B cell (primary cell): ENCODE measurements around the gene RBM23. TPM values are rescaled to one million over a fixed set of nuclear protein-coding genes. Genes with fewer than 3 reads are reported as not detected.

ENCODE experiments used
- ATAC-seq: fragments of 200-7000 bp; cut with Tn5 transposase; one replicate; pipeline ENCODE4 v1.10.0; 2021; ENCODE audit warnings: low read depth, mild to moderate bottlenecking, moderate number of reproducible peaks, moderate library complexity
- CTCF ChIA-PET: fragments of 350-600 bp; sonication (Branson Sonifier 250); formaldehyde crosslinking; loops from one replicate; lab custom pipeline; 2021; ENCODE audit warnings: antibody characterized with exemption, inconsistent platforms; lab: Charles Lee
- POLR2A ChIA-PET: fragments of 350-600 bp; sonication (Branson Sonifier 250); formaldehyde crosslinking; loops from one replicate; lab custom pipeline; 2021; ENCODE audit warnings: antibody characterized with exemption; lab: Charles Lee
- DNase-seq: peaks from one replicate; pipeline ENCODE4 v3.0.0; 2013
- H2AFZ ChIP-seq: 2 replicates; pipeline ENCODE4 v1.6.1; 2012; ENCODE audit warnings: mild to moderate bottlenecking, low read depth, low read length; ENCODE audit not compliant: insufficient read depth, poor library complexity, severe bottlenecking
- H3K27ac ChIP-seq, 2 donors: 1 replicate in 1 of 2; 2 replicates in 1 of 2; pipeline ENCODE4 v1.5.1; 2012 to 2013; ENCODE audit warnings: low read length in 2 of 2, mild to moderate bottlenecking in 2 of 2, moderate library complexity in 1 of 2
- H3K27me3 ChIP-seq, 4 experiments: fragments of 200-600 bp in 1 of 4; sonication (generic) in 1 of 4; replicated peaks in 1 of 4; 1 replicate in 2 of 4; 2 replicates in 2 of 4; pipeline versions ENCODE4 v1.6.1 to v1.7.0; 2013 to 2016; ENCODE audit warnings: low read length in 3 of 4, mild to moderate bottlenecking in 2 of 4, mixed read lengths in 1 of 4, moderate library complexity in 1 of 4; ENCODE audit not compliant: insufficient read depth in 4 of 4, control insufficient read depth in 3 of 4; ENCODE audit errors: control extremely low read depth in 1 of 4
- H3K36me3 ChIP-seq, 2 experiments: replicated peaks in 1 of 2; 1 replicate in 1 of 2; 2 replicates in 1 of 2; pipeline versions ENCODE4 v1.6.1 to v1.7.1; 2013; ENCODE audit warnings: low read length in 1 of 2; ENCODE audit not compliant: insufficient read depth in 2 of 2, control insufficient read depth in 1 of 2; ENCODE audit errors: control extremely low read depth in 1 of 2, extremely low read depth in 1 of 2
- H3K4me1 ChIP-seq, 2 donors: fragments of 200-600 bp in 1 of 2; sonication (generic) in 1 of 2; 1 replicate in 1 of 2; 2 replicates in 1 of 2; pipeline versions ENCODE4 v1.5.1 to v1.6.1; 2013 to 2017; ENCODE audit warnings: low read length in 2 of 2; ENCODE audit not compliant: control insufficient read depth in 2 of 2, insufficient read depth in 2 of 2
- H3K4me2 ChIP-seq: replicated peaks from 2 replicates; pipeline ENCODE3; 2012; ENCODE audit warnings: mild to moderate bottlenecking, low read depth, low read length; ENCODE audit not compliant: poor library complexity, severe bottlenecking
- H3K4me3 ChIP-seq, 5 experiments: fragments of 200-600 bp in 1 of 5; sonication (generic) in 1 of 5; 1 replicate in 3 of 5; 2 replicates in 2 of 5; pipeline versions ENCODE4 v1.5.1 to v1.7.0; 2011 to 2016; ENCODE audit warnings: low read length in 4 of 5, mild to moderate bottlenecking in 4 of 5, low read depth in 2 of 5, control low read depth in 1 of 5, moderate library complexity in 1 of 5; ENCODE audit not compliant: insufficient read depth in 1 of 5; ENCODE audit errors: control extremely low read depth in 1 of 5, extremely low read depth in 1 of 5
- H3K79me2 ChIP-seq: fragments of 200-600 bp; sonication (generic); one replicate; pipeline ENCODE4 v1.6.0; 2016; ENCODE audit warnings: low read length; ENCODE audit not compliant: control insufficient read depth, insufficient read depth
- H3K9ac ChIP-seq: fragments of 200-600 bp; sonication (generic); 2 replicates; pipeline ENCODE4 v1.6.1; 2017; ENCODE audit warnings: mild to moderate bottlenecking, low read length, moderate library complexity
- H3K9me3 ChIP-seq, 3 donors: one replicate each; pipeline versions ENCODE4 v1.6.1 to v1.7.1; 2013; ENCODE audit warnings: low read length in 2 of 3; ENCODE audit not compliant: control insufficient read depth in 2 of 3, insufficient read depth in 1 of 3; ENCODE audit errors: control extremely low read depth in 1 of 3
- H4K20me1 ChIP-seq: 2 replicates; pipeline ENCODE4 v1.6.0; 2012; ENCODE audit warnings: mild to moderate bottlenecking, low read length; ENCODE audit not compliant: insufficient read depth, control insufficient read depth, poor library complexity, severe bottlenecking
- H3K27ac Mint-ChIP-seq: one replicate; pipeline ENCODE4 v1.8.0; 2021; ENCODE audit warnings: mixed read lengths
- H3K27me3 Mint-ChIP-seq: one replicate; pipeline ENCODE4 v1.8.0; 2021; ENCODE audit warnings: mixed read lengths
- H3K4me1 Mint-ChIP-seq: one replicate; pipeline ENCODE4 v1.8.0; 2021; ENCODE audit warnings: mixed read lengths
- H3K4me3 Mint-ChIP-seq: one replicate; pipeline ENCODE4 v1.8.0; 2021; ENCODE audit warnings: mixed read lengths
- H3K9me3 Mint-ChIP-seq: one replicate; pipeline ENCODE4 v1.8.0; 2022; ENCODE audit warnings: mixed read lengths; ENCODE audit not compliant: insufficient read depth
- CTCF ChIP-seq: fragments of 200-600 bp; IDR thresholded peaks from one replicate; pipeline ENCODE4 v1.8.0; 2022; ENCODE audit warnings: antibody characterized with exemption, mild to moderate bottlenecking
- EZH2 ChIP-seq: IDR thresholded peaks from 2 replicates; pipeline ENCODE4 v1.6.1; 2012; ENCODE audit warnings: borderline replicate concordance, low read depth, mild to moderate bottlenecking, moderate library complexity, low read length; ENCODE audit not compliant: insufficient read depth, poor library complexity, severe bottlenecking
- WGBS: methylation state at CpG from one replicate; pipeline ENCODE4 v1.1.5; 2013; ENCODE audit warnings: missing lambda C conversion rate; ENCODE audit not compliant: insufficient coverage; 5-methylcytosine and 5-hydroxymethylcytosine counted together
- intact Hi-C: fragments of 100-400 bp; cut with micrococcal nuclease; formaldehyde crosslinking; loops from one replicate; pipeline ENCODE4 v1.10.0; 2022
- polyA plus RNA-seq: library from polyadenylated mRNA; depleted of rRNA; stranded (reverse); fragments of >200 nt; gene quantifications from 2 replicates; pipeline ENCODE4 v1.2.3, GENCODE V29; 2012
- total RNA-seq, 2 donors: library from RNA; stranded (reverse); fragments of 120-200 nt in 1 of 2; gene quantifications; 1 replicate in 1 of 2; 2 replicates in 1 of 2; pipeline versions ENCODE4 v1.2.3 to v1.2.4, GENCODE V29; 2013 to 2022

The RBM23 gene
- total and polyA plus RNA-seq, 2 donors (not counting 1 experiment from before 2014, with no cell fraction given): 60.7 to 165 TPM

GRCh38 chr14:22850944-22851764 is 67.8 kb downstream of the RBM23 start:
- ATAC-seq (no peak), DNase-seq (no peak)
- Histone ChIP-seq H3K4me2 (no peak overlapping the region), H3K4me3 (no peak overlapping the region), H3K9ac (no peak overlapping the region), H3K79me2 (no peaks in the 10 kb centered on the region), H3K4me1 (peaks cover 0 to 8% of the 10 kb centered on the region in 2 donors), H3K9me3 (no peaks in the 10 kb centered on the region), H3K36me3 (no peaks in the 10 kb centered on the region), H4K20me1 (no peaks in the 10 kb centered on the region), H2AFZ (no peak overlapping the region), H3K27me3 (peaks cover 0 to 16% (median 0%) of the 10 kb centered on the region in 4 experiments), H3K27ac (no peak overlapping the region)
- H3K27me3 Mint-ChIP-seq: peaks cover 10% of the 10 kb centered on the region
- H3K9me3 Mint-ChIP-seq: no peaks in the 10 kb centered on the region
- ChIA-PET POLR2A (interaction anchor here (0.7 kb wide), 1 partner anchor 85 kb away, joined by 3 read pairs; the partner anchor contains the start of gene OXA1L), CTCF (interaction anchor here (0.6 to 12.0 kb wide), 25 partner anchors 12 to 467 kb away, joined by 3 to 207 read pairs (median 8); partner anchors contain the start of genes DAD1, MMP14 and MRPL52)
- WGBS: 82% methylated on average over 6 of the region's 9 CpGs
- H3K4me1 Mint-ChIP-seq: peaks cover 6% of the 10 kb centered on the region
- no peak overlapping the region for H3K4me3 Mint-ChIP-seq
- H3K27ac Mint-ChIP-seq: no peak overlapping the region
- intact Hi-C loops: loop anchor here (5.0 to 10.0 kb wide), 2 partner anchors 254 to 536 kb away; partner anchors contain the start of gene ABHD4
- TF ChIP-seq EZH2 (no peak), CTCF (no peak)
